Smooth muscle cell (in vitro differentiated cells): ENCODE measurements around the gene ZNF440. TPM values are rescaled to one million over a fixed set of nuclear protein-coding genes. Genes with fewer than 3 reads are reported as not detected.
"Not testable (repeated sequence)": the region's sequence is repeated elsewhere in the genome, so short reads cannot be mapped to it uniquely, and the experiment has no call there.

ENCODE experiments used
- DNase-seq: peaks from one replicate; lab custom pipeline; 2025; ENCODE audit not compliant: unreplicated experiment; lab: John Stamatoyannopoulos, UW
- H2AFZ ChIP-seq: fragments of 200-600 bp; sonication (generic); 2 replicates; pipeline ENCODE4 v1.6.0; 2016; ENCODE audit warnings: antibody characterized with exemption, low read depth, mild to moderate bottlenecking
- H3F3A ChIP-seq: fragments of 200-600 bp; sonication (generic); 2 replicates; pipeline ENCODE4 v1.6.0; 2017; ENCODE audit warnings: antibody characterized with exemption, low read depth
- H3K27ac ChIP-seq: fragments of 200-600 bp; sonication (generic); 2 replicates; pipeline ENCODE4 v1.5.1; 2016; ENCODE audit warnings: low read depth, mild to moderate bottlenecking
- H3K27me3 ChIP-seq: fragments of 200-600 bp; sonication (generic); 2 replicates; pipeline ENCODE4 v1.6.1; 2016; ENCODE audit warnings: low read depth, mild to moderate bottlenecking
- H3K36me3 ChIP-seq: fragments of 200-600 bp; sonication (generic); 2 replicates; pipeline ENCODE4 v1.5.1; 2016; ENCODE audit warnings: low read depth
- H3K4me1 ChIP-seq: fragments of 200-600 bp; sonication (generic); 2 replicates; pipeline ENCODE4 v1.5.1; 2016; ENCODE audit warnings: low read depth
- H3K4me2 ChIP-seq: fragments of 200-600 bp; sonication (generic); 2 replicates; pipeline ENCODE4 v1.6.0; 2016; ENCODE audit warnings: mild to moderate bottlenecking
- H3K4me3 ChIP-seq: fragments of 200-600 bp; sonication (generic); 2 replicates; pipeline ENCODE4 v1.5.1; 2016; ENCODE audit warnings: mild to moderate bottlenecking
- H3K79me2 ChIP-seq: fragments of 200-600 bp; sonication (generic); 2 replicates; pipeline ENCODE4 v1.6.0; 2016; ENCODE audit warnings: low read depth, mild to moderate bottlenecking
- H3K9ac ChIP-seq: fragments of 200-600 bp; sonication (generic); 2 replicates; pipeline ENCODE4 v1.6.0; 2016; ENCODE audit warnings: low read depth
- H3K9me3 ChIP-seq: fragments of 200-600 bp; sonication (generic); replicated peaks from 2 replicates; pipeline ENCODE4 v1.5.1; 2016; ENCODE audit warnings: low read depth
- H4K20me1 ChIP-seq: fragments of 200-600 bp; sonication (generic); 2 replicates; pipeline ENCODE4 v1.6.0; 2016; ENCODE audit warnings: low read depth
- WGBS: methylation state at CpG from one replicate; pipeline ENCODE4 v1.1.7; 2016; ENCODE audit warnings: low lambda C conversion rate; 5-methylcytosine and 5-hydroxymethylcytosine counted together
- polyA plus RNA-seq: library from polyadenylated mRNA; unstranded; fragments of >200 nt; fragmentation: Nextera tagmentation; extraction: Ambion mirVana; gene quantifications from 2 replicates; pipeline ENCODE4 v1.2.1, GENCODE V29; 2016
- total RNA-seq: library from RNA; depleted of rRNA; stranded (reverse); fragments of >200 nt; gene quantifications from 2 replicates; pipeline ENCODE4 v1.2.3, GENCODE V29; 2014
- TF ChIP-seq, protein P1 (sequence below): fragments of 200-600 bp; sonication (generic); IDR thresholded peaks from 2 replicates; pipeline ENCODE4 v1.5.1; 2017; ENCODE audit warnings: borderline replicate concordance, mild to moderate bottlenecking, antibody characterized with exemption; ENCODE audit not compliant: insufficient read depth, poor library complexity, severe bottlenecking

ZNF440 gene
- total and polyA plus RNA-seq, 2 experiments from 2014 or later: 3.6 to 14.5 TPM

DNA sequence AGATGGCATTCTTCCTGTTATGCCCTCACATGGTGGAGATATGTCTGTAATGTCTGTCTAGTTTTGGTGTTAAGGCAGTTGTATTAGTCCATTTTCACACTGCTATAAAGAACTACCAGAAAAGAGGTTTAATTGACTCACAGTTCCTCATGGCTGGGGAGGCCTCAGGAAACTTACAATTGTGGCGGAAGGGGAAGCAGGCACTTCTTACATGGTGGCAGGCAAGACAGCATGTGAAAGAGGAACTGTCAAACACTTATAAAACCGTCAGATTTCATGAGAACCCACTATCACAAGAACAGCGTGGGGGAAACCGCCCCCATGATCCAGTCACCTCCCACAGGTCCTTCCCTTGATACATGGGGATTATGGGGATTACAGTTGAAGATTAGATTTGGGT, 44.1 kb upstream of the ZNF440 start:
- no peak overlapping the region for H3K4me2 ChIP-seq
- H3F3A ChIP-seq: no peaks in the 10 kb centered on the region
- no peaks in the 10 kb centered on the region for H3K36me3 ChIP-seq
- no peak for DNase-seq
- TF ChIP-seq, protein P1, sequence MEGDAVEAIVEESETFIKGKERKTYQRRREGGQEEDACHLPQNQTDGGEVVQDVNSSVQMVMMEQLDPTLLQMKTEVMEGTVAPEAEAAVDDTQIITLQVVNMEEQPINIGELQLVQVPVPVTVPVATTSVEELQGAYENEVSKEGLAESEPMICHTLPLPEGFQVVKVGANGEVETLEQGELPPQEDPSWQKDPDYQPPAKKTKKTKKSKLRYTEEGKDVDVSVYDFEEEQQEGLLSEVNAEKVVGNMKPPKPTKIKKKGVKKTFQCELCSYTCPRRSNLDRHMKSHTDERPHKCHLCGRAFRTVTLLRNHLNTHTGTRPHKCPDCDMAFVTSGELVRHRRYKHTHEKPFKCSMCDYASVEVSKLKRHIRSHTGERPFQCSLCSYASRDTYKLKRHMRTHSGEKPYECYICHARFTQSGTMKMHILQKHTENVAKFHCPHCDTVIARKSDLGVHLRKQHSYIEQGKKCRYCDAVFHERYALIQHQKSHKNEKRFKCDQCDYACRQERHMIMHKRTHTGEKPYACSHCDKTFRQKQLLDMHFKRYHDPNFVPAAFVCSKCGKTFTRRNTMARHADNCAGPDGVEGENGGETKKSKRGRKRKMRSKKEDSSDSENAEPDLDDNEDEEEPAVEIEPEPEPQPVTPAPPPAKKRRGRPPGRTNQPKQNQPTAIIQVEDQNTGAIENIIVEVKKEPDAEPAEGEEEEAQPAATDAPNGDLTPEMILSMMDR: no peak
- no peak overlapping the region for H3K27ac ChIP-seq
- no peaks in the 10 kb centered on the region for H4K20me1 ChIP-seq
- no peak overlapping the region for H3K9ac ChIP-seq
- H3K9me3 ChIP-seq: peaks cover 6% of the 10 kb centered on the region
- no peaks in the 10 kb centered on the region for H3K4me1 ChIP-seq
- H3K79me2 ChIP-seq: peaks cover 10% of the 10 kb centered on the region
- no peak overlapping the region for H2AFZ ChIP-seq
- 92% methylated on average over 4 of the region's 4 CpGs for WGBS
- no peak overlapping the region for H3K4me3 ChIP-seq
- no peaks in the 10 kb centered on the region for H3K27me3 ChIP-seq

- 61% methylated on average over 11 of the region's 11 CpGs for WGBS
- H3K27ac ChIP-seq, H3K9me3 ChIP-seq, H3K4me3 ChIP-seq, H2AFZ ChIP-seq, H4K20me1 ChIP-seq, H3K4me1 ChIP-seq, H3F3A ChIP-seq, H3K9ac ChIP-seq, DNase-seq, H3K4me2 ChIP-seq, H3K36me3 ChIP-seq, H3K27me3 ChIP-seq: not testable (repeated sequence)
- peaks cover 10% of the 10 kb centered on the region for H3K79me2 ChIP-seq
These were observed 42.6 kb upstream of the ZNF440 start for GRCh38 chr19:11771520-11771919.

DNA sequence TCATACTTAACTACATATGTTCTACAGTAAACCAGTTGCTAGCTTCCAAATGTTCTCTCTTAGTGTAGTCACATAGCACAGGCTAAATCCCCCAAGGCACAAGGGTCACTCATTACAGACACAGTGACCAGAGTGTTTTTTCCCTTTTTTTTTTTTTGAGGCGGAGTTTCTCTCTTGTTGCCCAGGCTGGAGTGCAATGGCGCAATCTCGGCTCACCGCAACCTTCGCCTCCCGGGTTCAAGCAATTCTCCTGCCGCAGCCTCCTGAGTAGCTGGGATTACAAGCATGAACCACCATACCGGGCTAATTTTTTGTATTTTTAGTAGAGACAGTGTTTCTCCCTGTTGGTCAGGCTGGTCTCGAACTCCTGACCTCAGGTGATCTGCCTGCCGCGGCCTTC, 37.4 kb upstream of the ZNF440 start:
- not testable (repeated sequence) for H3F3A ChIP-seq, H2AFZ ChIP-seq, H3K9ac ChIP-seq, H3K27me3 ChIP-seq, H3K4me1 ChIP-seq, H4K20me1 ChIP-seq, H3K4me3 ChIP-seq, H3K27ac ChIP-seq, H3K4me2 ChIP-seq, DNase-seq
- WGBS: 97% methylated on average over 11 of the region's 11 CpGs
- Histone ChIP-seq H3K36me3 (peaks cover 47% of the 10 kb centered on the region), H3K9me3 (peaks cover 31% of the 10 kb centered on the region), H3K79me2 (peaks cover 10% of the 10 kb centered on the region)

DNA sequence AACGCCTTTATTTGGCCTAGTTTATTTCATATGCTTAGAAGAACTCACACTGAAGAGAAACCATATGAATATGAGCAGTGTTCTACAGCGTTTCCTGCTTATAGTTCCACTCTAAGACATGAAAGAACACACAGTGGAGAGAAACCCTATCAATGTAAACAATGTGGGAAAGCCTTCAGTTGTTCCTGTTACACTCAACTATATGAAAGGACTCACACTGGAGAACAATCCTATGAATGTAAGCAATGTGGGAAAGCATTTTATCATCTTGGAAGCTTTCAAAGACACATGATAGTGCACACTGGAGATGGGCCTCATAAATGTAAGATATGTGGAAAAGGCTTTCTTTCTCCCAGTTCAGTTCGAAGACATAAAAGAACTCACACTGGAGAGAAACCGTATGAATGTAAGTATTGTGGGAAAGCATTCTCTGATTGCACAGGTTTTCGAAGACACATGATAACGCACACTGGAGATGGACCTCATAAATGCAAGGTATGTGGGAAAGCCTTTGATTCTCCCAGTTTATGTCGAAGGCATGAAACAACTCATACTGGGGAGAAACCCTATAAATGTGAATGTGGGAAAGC, 33.5 kb upstream of the ZNF440 start:
- no peak overlapping the region for H3K4me2 ChIP-seq
- peak overlapping the region; percentile 22 for H3K4me3 ChIP-seq
- H3K27me3 ChIP-seq: no peaks in the 10 kb centered on the region
- 96% methylated on average over 7 of the region's 7 CpGs for WGBS
- no peak for DNase-seq
- no peak overlapping the region for H3K27ac ChIP-seq
- H3K9ac ChIP-seq: no peak overlapping the region
- H3F3A ChIP-seq: no peaks in the 10 kb centered on the region
- TF ChIP-seq, protein P1: no peak
- H2AFZ ChIP-seq: no peak overlapping the region
- H3K79me2 ChIP-seq: no peaks in the 10 kb centered on the region
- H3K4me1 ChIP-seq: no peaks in the 10 kb centered on the region
- peaks cover 50% of the 10 kb centered on the region for H3K9me3 ChIP-seq
- peaks cover 65% of the 10 kb centered on the region for H3K36me3 ChIP-seq
- H4K20me1 ChIP-seq: no peaks in the 10 kb centered on the region
